NCI-H2107 (cell line): Measurements from ENCODE around the gene THSD7B.

Experiments
- DNase-seq: peaks from one replicate; lab custom pipeline; 2025; lab: John Stamatoyannopoulos, UW

Gene THSD7B

GRCh38 chr2:136801661-136802060 lies 36.3 kb downstream of the THSD7B start:
- no peak for DNase-seq

- DNase-seq = no peak
These were observed 44.7 kb downstream of the THSD7B start for GRCh38 chr2:136809998-136810397.

GRCh38 chr2:136818839-136819238 lies 53.5 kb downstream of the THSD7B start:
- no peak for DNase-seq

- no peak for DNase-seq
These were observed 57.9 kb downstream of the THSD7B start for GRCh38 chr2:136823291-136823690.

GRCh38 chr2:136828162-136828561 lies 62.8 kb downstream of the THSD7B start:
- no peak for DNase-seq

GRCh38 chr2:136828774-136829173 lies 63.4 kb downstream of the THSD7B start:
- no peak for DNase-seq

- no peak for DNase-seq
These were observed 79.2 kb downstream of the THSD7B start for GRCh38 chr2:136844546-136844945.

GRCh38 chr2:136858656-136859055 lies 93.3 kb downstream of the THSD7B start:
- DNase-seq = no peak

- no peak for DNase-seq
These were observed 95.2 kb downstream of the THSD7B start for GRCh38 chr2:136860443-136860958.

GRCh38 chr2:136863468-136863867 lies 98.1 kb downstream of the THSD7B start:
- DNase-seq = no peak

- DNase-seq = no peak
These were observed 98.5 kb downstream of the THSD7B start for GRCh38 chr2:136863874-136864273.

- DNase-seq = no peak
These were observed 106.1 kb downstream of the THSD7B start for GRCh38 chr2:136871424-136871823.

GRCh38 chr2:136874258-136874657 lies 108.9 kb downstream of the THSD7B start:
- DNase-seq = no peak

GRCh38 chr2:136891100-136891499 lies 125.8 kb downstream of the THSD7B start:
- no peak for DNase-seq

GRCh38 chr2:136894007-136894634 lies 128.8 kb downstream of the THSD7B start:
- DNase-seq = no peak

GRCh38 chr2:136901732-136902131 lies 136.4 kb downstream of the THSD7B start:
- no peak for DNase-seq

GRCh38 chr2:136905779-136906178 lies 140.4 kb downstream of the THSD7B start:
- DNase-seq = no peak

- DNase-seq = no peak
These were observed 144.4 kb downstream of the THSD7B start for GRCh38 chr2:136909777-136910176.

GRCh38 chr2:136916131-136916530 lies 150.8 kb downstream of the THSD7B start:
- DNase-seq = no peak

- no peak for DNase-seq
These were observed 152.1 kb downstream of the THSD7B start for GRCh38 chr2:136917411-136917881.

- DNase-seq = no peak
These were observed 154.3 kb downstream of the THSD7B start for GRCh38 chr2:136919682-136920081.

- no peak for DNase-seq
These were observed 155.4 kb downstream of the THSD7B start for GRCh38 chr2:136920652-136921333.

- no peak for DNase-seq
These were observed 161.8 kb downstream of the THSD7B start for GRCh38 chr2:136927156-136927555.

- DNase-seq = no peak
These were observed 164.2 kb downstream of the THSD7B start for GRCh38 chr2:136929531-136929930.
